UCSD-AML1 (cell line): ENCODE results near the gene HOMER1.
A peak's percentile ranks its signal among the peaks of the same experiment; 100 is the strongest.
"Not testable (repeated sequence)": the region's sequence is repeated elsewhere in the genome, so short reads cannot be mapped to it uniquely, and the experiment has no call there.

Experiments
- DNase-seq: peaks from one replicate; lab custom pipeline; 2025; ENCODE audit not compliant: unreplicated experiment; lab: John Stamatoyannopoulos, UW

The HOMER1 gene

DNA sequence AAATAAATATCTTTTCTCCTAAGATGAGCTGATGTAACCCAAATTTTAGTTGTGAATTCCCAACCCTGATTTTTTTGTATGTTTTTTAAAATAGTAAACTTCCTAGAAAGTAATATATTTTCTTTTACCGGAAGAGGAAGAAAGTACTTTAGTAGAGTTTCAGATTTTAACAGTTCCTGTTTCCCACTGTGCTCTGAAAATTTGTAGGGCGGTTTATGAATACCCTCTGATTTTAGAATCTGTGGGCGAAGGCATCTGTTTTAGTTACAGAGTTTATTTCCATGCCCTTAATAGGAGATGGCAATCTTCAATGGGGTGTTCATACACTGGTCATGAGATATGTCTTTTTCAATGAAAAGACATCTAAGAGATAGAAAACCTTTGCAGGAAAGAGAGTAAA lies 3.7 kb upstream of the HOMER1 start:
- DNase-seq: no peak

DNA sequence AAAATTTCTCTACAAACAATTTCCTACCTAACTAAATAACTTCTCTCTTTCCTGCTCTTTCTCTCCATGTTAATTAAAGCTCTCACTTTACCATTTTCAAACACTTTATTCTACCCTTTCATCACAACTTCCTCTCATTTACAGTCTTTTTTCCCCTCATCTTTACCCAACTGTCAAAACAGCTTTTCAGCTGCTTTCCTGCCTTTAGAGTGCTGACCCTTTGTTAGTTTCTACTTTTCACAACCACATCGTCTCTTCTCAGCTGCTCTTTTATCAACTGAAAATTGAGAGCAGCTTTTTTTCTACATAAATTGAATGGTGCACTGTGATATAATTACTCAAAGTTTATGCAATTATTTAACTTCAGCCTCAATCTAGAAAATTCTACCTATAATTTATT lies 3.1 kb upstream of the HOMER1 start:
- no peak for DNase-seq

DNA sequence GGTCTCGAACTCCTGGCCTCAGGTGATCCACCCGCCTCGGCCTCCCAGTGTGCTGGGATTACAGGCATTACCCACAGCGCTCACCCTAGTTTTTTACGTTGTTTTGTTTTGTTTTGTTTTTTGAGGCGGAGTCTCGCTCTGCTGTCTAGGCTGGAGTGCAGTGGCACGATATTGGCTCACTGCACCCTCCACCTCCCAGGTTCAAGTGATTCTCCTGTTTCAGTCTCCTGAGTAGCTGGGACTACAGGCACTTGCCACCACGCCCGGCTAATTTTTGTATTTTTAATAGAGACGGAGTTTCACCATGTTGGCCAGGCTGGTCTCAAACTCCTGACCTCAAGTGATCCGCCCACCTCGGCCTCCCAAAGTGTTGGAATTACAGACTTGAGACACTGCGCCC lies 2.4 kb upstream of the HOMER1 start:
- not testable (repeated sequence) for DNase-seq

DNA sequence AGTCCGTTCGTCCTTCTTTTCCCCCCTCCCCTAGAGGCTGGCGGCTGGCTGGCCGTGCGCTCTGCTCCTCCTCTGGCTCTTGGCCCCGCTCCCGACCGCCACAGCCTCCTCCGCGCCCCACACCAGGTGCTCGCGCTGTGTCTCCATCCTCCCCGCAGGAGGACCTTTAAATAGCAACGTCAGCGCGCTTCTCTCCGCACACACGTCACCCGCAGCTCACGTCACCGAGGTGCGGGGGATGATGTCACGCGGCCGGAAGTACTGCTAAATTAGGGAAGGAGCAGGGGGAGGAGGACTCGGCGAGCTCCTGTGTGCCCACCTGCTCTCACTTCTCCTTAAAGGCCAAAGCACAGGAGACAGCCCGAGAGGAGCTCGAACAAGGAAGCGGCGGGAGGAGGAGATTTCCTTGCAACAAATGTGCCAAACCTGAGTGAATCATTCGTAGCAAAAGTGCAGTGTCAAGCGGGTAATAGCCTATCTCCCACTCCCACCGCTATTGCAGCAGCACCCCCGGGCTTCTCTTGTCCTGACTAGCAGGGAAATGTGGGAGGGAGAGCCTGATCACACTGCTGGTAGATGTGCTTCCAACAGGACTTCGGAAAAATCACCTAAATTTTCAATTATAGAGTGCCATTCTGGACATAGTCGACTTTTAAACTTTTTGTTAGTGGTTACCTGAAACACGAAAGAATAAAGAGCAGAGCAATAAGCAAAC lies 614 bp upstream of the HOMER1 start:
- DNase-seq: peak; percentile 89

DNA sequence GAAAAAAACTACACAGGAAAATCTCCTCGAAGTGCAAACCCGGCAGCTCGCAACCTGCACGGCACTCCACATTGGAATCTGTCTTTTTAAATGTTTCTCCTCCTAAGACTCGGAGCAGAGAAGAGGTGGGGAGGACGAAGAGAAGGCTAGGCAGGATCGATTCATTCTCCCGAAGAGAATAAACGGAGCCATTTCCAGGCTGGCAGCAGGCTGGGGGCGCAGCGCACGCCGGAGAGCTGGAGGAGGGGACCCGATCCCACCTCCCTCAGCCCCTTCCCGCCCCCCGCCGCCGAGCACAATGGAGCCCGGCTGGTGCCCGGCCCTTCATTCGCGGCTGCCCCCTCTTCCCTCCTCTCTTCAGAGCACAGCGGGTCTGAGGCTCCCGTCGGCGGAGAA lies 628 bp downstream of the HOMER1 start:
- no peak for DNase-seq

DNA sequence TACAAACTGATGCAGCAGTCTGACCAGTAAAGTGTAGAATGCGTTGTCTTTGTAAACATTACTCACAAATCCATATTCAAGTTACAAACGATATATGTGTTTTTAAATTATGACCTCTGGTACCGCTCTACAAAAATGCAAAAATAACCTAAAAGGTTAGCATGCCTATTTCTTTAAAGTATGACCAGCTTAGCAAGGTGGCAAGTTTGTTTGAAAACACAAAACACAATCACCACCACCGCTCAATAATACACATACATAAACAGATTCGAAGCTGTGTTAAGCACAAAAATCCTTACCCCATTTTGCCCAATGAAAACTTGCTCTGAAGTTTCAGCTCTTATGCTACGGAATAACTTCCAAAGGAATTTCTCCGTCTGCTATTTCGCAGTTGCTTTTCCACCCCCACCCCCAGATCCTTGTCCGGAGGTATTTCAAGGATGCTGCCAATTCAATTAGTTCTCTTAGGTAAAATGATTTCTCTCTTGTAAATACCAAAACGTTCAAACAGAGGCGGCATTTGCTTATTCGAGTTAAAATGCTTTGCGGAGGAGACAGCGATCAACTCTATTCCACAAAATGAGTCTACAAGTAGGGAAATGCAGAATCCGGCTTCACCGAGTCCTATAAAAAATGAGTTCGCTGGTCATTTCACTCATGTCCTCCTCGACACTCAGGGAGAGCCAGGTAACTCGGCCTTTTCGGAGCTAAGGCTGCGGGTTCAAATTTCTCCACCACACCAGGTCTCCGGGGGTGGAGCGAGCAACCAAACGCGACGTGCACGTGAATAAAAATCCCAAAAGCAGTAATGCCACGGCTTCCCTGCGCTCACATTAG lies 1.2 kb downstream of the HOMER1 start:
- DNase-seq: no peak

DNA sequence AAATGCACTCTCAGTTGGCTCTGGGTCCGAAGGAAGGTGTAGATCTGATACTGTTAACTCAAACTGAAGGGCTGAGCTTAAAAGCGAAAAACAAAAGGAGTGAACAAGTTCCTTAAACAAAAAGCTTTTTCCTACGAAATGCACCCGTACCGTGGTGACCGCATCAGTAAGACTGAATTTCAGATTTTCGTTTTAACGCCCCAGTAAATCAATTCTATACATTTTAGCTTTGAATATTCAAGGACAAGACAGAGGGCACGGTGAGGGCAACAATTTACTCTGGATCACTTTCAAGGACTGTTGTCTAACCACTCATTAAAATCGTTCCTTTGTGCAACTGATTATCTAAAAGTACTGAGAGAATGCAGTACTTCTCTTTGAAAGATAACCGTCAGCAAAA lies 1.9 kb downstream of the HOMER1 start:
- DNase-seq: no peak

DNA sequence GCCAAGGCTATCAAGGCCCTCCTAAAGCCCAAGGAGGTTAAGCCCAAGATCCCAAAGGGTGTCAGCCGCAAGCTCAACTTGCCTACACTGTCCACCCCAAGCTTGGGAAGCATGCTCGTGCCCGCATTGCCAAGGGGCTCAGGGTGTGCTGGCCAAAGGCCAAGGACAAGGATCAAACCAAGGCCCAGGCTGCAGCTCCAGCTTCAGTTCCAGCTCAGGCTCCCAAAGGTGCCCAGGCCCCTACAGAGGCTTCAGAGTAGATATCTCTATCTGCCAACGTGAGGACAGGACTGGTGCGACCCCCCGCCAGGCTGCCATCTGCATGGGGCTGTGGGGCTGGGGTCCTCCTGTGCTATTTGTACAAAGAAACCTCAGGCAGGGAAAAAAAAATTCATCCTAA lies 3.3 kb downstream of the HOMER1 start:
- DNase-seq: no peak

DNA sequence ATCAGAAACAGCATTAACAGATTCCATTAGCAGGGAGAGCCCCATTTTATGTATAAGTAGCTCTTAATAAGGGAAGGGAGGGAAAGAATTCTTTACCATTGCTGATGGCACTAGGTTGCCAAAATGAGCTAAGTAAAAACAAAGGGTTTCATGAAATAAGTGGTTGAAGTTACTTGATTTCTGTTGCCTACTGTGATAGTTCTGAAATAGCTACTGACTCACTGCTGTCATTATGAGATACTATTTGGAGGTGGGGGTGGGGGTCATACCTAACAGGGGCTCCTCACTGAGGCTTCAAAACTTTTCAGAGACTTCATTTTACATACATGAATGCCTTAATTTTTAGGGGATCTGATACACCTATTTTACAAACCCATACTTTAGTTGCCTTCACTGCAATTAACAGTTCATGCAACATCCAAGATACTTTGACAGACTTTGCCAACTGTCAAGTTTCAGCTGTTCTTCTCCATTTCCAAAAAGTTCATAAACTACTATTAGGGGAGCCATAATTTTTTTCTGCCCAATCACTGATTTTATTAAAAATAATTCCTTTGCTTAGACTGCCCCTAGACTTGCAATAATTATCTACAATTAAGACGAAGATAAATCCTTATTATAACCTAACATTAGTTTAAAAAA lies 4.6 kb downstream of the HOMER1 start:
- no peak for DNase-seq

DNA sequence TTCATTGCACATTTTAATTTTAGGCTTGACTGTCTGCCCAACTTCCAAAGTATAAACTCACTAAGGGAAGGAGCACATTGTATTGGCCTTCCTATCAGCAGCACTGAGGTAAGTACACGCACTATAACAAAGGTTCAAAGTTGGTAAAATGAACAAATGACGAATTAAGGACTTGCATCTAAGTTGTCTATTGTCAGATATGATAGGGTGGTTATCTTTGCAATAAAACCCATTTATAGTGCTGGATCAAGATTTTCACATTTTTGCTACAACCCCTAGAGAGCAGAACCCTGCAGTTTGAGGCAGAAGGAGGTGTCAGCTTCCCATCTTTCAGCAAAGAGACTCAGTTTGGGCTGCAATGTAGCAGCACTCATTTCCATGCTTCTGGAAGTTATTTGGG lies 5.1 kb downstream of the HOMER1 start:
- DNase-seq: no peak

DNA sequence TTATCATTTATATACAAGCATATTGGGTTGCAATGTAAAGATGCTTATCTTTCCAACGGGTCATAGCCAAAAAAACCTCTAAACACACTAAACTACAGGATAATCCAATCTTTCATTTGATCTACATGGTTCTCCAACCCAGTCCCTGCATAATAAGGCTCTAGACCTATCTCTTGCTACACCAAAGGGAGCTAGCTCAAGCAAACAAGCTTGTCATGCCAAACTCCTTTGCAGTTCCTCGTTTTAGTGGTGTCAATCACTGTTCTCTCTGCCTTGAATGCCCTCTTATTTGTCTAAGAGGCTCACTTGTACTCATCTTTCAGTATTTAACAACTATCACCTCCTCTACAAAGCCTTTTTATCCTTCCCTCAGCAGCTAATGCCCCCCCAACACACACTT lies 5.6 kb downstream of the HOMER1 start:
- DNase-seq: no peak

DNA sequence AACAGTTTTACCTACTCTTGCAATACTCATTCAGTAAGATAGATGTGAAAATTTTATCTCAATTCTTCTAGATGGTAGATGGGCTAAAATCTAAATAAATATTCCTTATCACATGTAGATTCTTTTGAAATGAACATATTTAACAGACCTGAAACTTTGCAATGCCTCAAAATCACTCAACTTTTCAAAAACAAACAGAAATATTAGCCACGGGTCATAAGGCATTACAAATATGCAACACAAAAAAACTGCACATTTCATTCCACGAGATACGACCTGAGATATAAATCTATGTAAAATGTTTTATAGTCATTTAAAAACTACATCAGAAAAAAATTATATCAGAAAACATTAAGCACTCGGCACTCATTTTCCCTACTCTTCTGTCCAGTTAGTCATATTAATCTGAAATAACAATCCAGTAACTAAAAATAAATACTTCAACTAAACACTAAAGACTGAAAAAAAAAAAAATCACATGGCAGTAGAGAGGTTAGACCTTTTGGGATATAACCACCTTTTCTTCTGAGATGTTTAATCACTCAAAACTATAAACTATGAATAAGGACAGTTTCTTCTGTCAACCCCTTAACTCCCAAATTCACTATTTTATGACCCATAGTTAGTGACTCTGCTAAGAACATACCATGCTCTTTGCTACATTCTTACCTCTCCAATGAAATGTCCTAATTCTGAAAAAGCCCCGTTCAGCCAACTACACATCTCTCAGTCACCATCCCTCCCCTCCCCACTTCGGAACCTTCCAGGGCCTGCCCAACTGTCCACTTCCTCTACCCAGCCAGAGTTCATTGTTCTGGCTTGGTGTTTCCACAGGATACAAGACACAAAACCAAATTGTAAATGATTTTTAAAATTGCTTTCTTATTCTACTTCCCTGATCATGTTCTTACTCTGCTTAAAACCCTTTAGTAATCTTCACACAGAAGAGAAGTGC lies 6.4 kb downstream of the HOMER1 start:
- DNase-seq: no peak

DNA sequence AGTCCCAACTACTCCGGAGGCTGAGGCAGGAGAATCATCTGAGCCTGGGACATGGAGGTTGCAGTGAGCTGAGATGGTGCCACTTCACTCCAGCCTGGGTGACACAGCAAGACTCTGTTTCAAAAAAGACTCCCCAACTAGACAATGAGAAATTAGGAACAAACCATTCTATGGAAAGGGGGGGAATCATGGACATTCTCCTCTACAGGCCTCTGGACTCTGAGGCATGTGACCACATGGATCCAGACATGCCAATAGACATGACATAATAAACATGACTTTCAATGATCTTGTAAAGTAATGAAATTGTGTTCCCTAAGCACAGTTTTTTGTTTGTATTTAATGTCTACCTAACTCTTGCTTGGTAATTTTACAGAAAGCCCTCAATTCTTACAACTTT lies 8.8 kb downstream of the HOMER1 start:
- no peak for DNase-seq

DNA sequence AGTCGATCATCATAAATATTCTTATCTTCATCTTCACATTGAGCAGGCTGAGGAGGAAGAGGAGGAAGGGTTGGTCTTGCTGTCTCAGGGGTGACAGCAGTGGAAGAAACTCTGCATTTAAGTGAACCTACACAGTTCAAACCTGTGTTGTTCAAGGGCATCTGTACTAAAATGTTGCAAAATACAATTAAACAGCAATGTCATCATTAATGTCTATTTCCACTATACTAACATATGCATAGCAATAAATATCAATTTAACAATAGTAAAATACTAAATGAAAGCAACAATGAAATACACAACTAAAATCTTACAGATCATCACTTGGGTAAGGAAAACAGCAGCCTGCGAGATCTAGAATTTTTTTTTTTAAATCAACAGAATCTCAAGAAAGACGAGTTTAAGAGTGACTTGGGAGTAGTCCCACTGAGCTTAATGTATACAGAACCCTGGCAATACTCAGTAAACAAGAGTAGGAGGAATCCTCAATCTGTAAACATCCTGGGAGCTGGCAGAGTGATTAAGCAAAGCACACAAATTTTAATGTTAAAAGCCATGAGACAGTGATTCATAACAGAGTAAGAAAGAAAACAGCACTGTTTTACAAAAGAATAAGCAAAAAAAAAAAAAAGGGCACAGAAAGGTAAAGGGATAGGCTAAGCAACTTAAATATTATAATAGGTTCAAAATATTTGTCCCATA lies 10.0 kb downstream of the HOMER1 start:
- DNase-seq: no peak

DNA sequence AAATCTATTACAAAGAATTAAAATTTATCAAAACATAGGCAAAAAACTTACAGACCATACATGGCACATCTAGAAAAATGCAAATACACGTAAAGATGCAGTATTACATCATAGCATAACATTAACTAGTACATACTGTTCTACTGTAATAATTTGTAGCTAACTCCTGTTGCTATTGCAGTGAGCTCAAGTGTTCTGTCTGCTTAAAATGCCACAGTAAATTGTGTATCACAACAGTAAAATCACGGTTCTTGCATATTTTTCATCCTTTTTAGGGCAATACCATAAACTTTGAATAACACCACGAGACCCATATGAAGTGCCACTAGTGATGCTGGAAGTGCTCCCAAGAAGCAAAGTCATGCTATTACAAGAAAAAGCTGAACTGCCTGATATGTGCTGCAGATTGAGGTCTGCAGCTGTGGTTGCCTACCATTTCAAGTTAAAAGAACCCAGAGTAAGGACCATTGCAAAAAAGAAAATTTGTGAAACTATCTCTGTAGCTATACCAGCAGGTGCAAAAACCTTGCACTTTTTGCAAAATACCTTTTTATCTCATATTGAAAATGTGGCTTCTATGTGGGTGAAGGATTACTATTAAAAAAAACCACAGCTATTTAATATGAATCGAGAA lies 14.2 kb downstream of the HOMER1 start:
- no peak for DNase-seq

DNA sequence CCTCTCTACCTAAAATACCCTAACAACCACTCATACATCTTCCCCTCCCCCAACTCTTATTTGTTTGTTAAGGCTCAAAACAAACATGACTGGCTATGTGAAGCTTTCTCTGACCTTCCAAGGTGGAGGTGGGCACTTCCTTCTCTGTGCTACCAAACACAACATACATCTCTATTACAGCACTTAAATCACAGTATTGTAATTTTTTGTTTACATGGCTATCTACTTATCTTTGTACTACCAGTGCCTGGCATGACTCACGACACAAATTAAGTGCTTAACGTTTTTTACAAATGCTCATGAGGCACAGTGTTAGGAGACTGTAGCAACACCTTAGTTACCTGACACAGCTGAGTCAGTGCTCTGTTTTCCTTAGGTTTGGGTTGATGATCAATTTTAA lies 18.6 kb downstream of the HOMER1 start:
- DNase-seq: no peak

DNA sequence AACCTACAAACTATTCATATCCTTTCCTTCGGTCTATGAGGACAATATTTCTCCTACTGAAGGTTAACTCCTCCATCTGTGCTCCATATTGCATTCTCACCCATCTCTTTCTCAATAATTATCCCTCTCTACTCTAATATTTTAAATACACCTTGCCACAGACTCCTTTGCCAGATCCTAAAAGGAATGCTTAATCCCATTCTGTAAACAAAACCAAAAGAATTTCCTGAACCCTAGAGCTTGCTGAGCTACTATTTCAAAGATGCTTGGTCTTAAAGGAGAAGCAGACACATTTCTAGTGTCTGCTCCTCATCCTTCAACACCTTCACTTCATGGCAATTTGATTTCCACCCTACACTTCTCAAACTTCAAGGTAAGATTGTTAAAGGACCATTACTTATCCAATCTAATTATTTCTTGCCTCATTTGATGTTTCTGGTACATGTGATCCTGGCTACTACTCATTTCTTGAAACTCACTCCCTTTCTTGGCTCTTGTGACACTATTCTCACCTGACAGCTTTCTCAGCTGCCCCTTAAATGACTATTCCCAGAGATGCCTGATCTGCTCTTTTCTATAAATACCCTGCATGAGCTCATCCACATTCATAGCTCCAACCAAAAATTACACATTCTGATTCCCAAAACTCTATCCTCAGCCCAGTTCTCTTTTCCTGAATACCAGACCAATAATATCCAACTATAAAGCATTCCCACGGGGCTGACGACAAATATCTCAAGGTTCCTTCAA lies 20.2 kb downstream of the HOMER1 start:
- DNase-seq: no peak

DNA sequence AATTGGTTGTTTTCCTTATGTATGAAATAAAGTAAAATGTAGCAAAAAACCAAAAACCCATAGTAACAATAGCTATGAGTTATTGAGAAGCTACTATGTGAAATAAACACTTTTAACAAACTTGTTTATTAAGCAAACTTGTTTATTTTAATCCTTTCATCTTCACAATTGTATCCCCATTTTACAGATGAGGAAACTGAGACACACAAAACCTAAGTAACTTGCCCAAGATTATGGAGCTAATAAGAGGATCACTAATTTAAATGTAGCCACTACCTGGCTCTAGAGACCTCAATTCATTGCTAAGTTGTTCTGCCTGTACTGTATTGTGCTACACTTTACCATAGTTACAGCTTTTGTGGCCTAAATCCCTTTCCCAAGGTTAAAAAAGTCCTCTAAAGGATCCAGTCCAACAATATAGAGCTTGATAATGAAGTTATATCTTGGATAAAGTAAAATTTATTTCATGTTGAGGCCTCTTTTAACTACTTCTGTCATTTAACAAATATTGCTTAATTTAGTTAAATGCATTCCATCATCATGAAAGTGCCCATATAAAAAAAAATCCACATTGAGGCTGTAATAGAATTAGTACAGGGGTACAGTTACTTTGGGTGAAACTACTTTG lies 22.1 kb downstream of the HOMER1 start:
- no peak for DNase-seq
